Epidermal melanocyte (primary cell): ENCODE data around the gene SLC15A5.

Experiments used
- DNase-seq: peaks from one replicate; pipeline ENCODE4 v3.0.0; 2011; ENCODE audit warnings: low spot score; ENCODE audit not compliant: insufficient read length

SLC15A5 gene

GRCh38 chr12:16261944-16262475, 15.5 kb downstream of the SLC15A5 start:
- DNase-seq = no peak

- DNase-seq = no peak
Observed at GRCh38 chr12:16260206-16260605, 17.3 kb downstream of the SLC15A5 start.

GRCh38 chr12:16258963-16259362, 18.5 kb downstream of the SLC15A5 start:
- no peak for DNase-seq

- DNase-seq = no peak
Observed at GRCh38 chr12:16246264-16246663, 31.2 kb downstream of the SLC15A5 start.

GRCh38 chr12:16245209-16245608, 32.3 kb downstream of the SLC15A5 start:
- DNase-seq = no peak

- no peak for DNase-seq
Observed at GRCh38 chr12:16243487-16244412, 33.7 kb downstream of the SLC15A5 start.

GRCh38 chr12:16241346-16241745, 36.1 kb downstream of the SLC15A5 start:
- no peak for DNase-seq

GRCh38 chr12:16238661-16239060, 38.8 kb downstream of the SLC15A5 start:
- DNase-seq = no peak

GRCh38 chr12:16229676-16230075, 47.8 kb downstream of the SLC15A5 start:
- no peak for DNase-seq

- no peak for DNase-seq
Observed at GRCh38 chr12:16228067-16228466, 49.4 kb downstream of the SLC15A5 start.

- no peak for DNase-seq
Observed at GRCh38 chr12:16225692-16226091, 51.8 kb downstream of the SLC15A5 start.

- no peak for DNase-seq
Observed at GRCh38 chr12:16224196-16224595, 53.3 kb downstream of the SLC15A5 start.

- DNase-seq = no peak
Observed at GRCh38 chr12:16221776-16222175, 55.7 kb downstream of the SLC15A5 start.

- no peak for DNase-seq
Observed at GRCh38 chr12:16220120-16220519, 57.4 kb downstream of the SLC15A5 start.

- DNase-seq = no peak
Observed at GRCh38 chr12:16218934-16219751, 58.3 kb downstream of the SLC15A5 start.

GRCh38 chr12:16218234-16218633, 59.3 kb downstream of the SLC15A5 start:
- DNase-seq = no peak

GRCh38 chr12:16211731-16212130, 65.8 kb downstream of the SLC15A5 start:
- DNase-seq = no peak

- no peak for DNase-seq
Observed at GRCh38 chr12:16198884-16199283, 78.6 kb downstream of the SLC15A5 start.

GRCh38 chr12:16197600-16197999, 79.9 kb downstream of the SLC15A5 start:
- DNase-seq = no peak

GRCh38 chr12:16189849-16190248, 87.6 kb downstream of the SLC15A5 start:
- no peak for DNase-seq

GRCh38 chr12:16187660-16188059, 89.8 kb downstream of the SLC15A5 start:
- no peak for DNase-seq

GRCh38 chr12:16184681-16185080, 92.8 kb downstream of the SLC15A5 start:
- DNase-seq = no peak
